HFFc6 (cell line): Measurements from ENCODE around the gene CERS3. TPM values are rescaled to one million over a fixed set of nuclear protein-coding genes. Genes with fewer than 3 reads are reported as not detected.

ENCODE experiments used
- DNase-seq: peaks from one replicate; pipeline ENCODE4 v3.0.0-alpha.2; 2018
- H3K27ac Mint-ChIP-seq: 2 replicates; pipeline ENCODE4 v1.8.0; 2020; ENCODE audit warnings: mild to moderate bottlenecking, mixed read lengths
- H3K27me3 Mint-ChIP-seq: 2 replicates; pipeline ENCODE4 v1.8.0; 2021; ENCODE audit warnings: mild to moderate bottlenecking, moderate library complexity, mixed read lengths; ENCODE audit not compliant: insufficient read depth
- H3K36me3 Mint-ChIP-seq: 2 replicates; pipeline ENCODE4 v1.8.0; 2021; ENCODE audit warnings: low read depth, mixed read lengths
- H3K4me1 Mint-ChIP-seq: 2 replicates; pipeline ENCODE4 v1.8.0; 2020; ENCODE audit warnings: low read depth, mixed read lengths
- H3K4me3 Mint-ChIP-seq: 2 replicates; pipeline ENCODE4 v1.8.0; 2020; ENCODE audit warnings: mild to moderate bottlenecking, moderate library complexity, mixed read lengths
- H3K9me3 Mint-ChIP-seq: 2 replicates; pipeline ENCODE4 v1.8.0; 2020; ENCODE audit warnings: mild to moderate bottlenecking, mixed read lengths
- total RNA-seq, 6 experiments: library from RNA; stranded (reverse); fragmentation: NEBNext Ultra II Directional; extraction: Animal tissue kit (Norgen Biotek cat#: 25700); gene quantifications; 2 replicates in 1 of 6; 3 replicates in 5 of 6; pipeline ENCODE4 v1.2.3, GENCODE V29; 2021
- TF ChIP-seq, protein P1 (sequence below): fragments of 200-600 bp; sonication (generic); IDR thresholded peaks from 2 replicates; pipeline ENCODE4 v1.5.0; 2021; ENCODE audit warnings: antibody characterized with exemption, mild to moderate bottlenecking

The CERS3 gene
- total RNA-seq, 6 experiments from 2014 or later, result not detected

DNA sequence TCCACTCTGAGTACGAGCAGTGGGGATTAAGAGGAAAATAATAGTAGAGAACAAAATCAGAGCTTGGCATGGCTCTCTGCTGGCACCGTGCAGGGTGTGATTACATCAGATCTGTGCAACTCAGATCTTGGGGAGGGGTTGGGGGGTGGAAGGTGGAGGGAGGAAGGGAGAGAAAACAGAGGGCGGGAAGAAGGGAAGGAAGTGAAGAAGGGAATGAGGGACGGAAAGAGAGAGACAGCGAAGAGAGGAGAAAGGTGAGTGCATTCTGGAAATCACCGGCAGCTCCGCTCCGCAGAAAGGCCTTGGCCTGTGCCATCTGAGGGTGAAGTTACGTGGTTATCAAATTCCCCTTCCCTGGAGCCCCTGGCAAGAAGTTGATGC lies 156.0 kb downstream of the CERS3 start:
- Mint-ChIP-seq H3K4me1 (no peaks in the 10 kb centered on the region), H3K9me3 (peaks cover 29% of the 10 kb centered on the region), H3K36me3 (no peaks in the 10 kb centered on the region), H3K4me3 (no peak overlapping the region), H3K27ac (no peak overlapping the region), H3K27me3 (no peaks in the 10 kb centered on the region)
- no peak for DNase-seq
- TF ChIP-seq, protein P1, sequence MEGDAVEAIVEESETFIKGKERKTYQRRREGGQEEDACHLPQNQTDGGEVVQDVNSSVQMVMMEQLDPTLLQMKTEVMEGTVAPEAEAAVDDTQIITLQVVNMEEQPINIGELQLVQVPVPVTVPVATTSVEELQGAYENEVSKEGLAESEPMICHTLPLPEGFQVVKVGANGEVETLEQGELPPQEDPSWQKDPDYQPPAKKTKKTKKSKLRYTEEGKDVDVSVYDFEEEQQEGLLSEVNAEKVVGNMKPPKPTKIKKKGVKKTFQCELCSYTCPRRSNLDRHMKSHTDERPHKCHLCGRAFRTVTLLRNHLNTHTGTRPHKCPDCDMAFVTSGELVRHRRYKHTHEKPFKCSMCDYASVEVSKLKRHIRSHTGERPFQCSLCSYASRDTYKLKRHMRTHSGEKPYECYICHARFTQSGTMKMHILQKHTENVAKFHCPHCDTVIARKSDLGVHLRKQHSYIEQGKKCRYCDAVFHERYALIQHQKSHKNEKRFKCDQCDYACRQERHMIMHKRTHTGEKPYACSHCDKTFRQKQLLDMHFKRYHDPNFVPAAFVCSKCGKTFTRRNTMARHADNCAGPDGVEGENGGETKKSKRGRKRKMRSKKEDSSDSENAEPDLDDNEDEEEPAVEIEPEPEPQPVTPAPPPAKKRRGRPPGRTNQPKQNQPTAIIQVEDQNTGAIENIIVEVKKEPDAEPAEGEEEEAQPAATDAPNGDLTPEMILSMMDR, result no peak

DNA sequence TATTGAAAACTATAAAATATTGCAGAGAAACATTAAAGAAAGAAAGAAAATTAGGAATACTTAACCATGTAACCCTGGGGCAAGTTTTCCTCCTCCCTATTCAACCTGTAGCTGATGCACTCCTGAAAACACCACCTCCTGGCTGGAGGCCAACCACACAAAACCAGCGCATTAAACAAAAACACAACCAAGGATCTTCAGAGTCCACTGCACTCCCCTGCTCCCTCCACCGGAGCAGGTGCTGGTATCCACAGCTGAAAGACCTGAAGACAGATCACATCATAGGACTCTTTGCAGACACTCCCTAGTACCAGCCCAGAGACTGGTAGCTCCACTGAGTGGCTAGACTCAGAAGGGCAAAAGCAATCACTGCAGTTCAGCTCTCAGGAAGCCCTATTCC lies 173.4 kb downstream of the CERS3 start:
- Mint-ChIP-seq H3K27ac (no peak overlapping the region), H3K36me3 (no peaks in the 10 kb centered on the region), H3K27me3 (peaks cover 2% of the 10 kb centered on the region; the same call in 1 of the 2 replicates), H3K4me3 (no peak overlapping the region), H3K9me3 (peaks cover 40% of the 10 kb centered on the region), H3K4me1 (peaks cover 4% of the 10 kb centered on the region; the same call in 1 of the 2 replicates)
- TF ChIP-seq, protein P1, result no peak
- no peak for DNase-seq

DNA sequence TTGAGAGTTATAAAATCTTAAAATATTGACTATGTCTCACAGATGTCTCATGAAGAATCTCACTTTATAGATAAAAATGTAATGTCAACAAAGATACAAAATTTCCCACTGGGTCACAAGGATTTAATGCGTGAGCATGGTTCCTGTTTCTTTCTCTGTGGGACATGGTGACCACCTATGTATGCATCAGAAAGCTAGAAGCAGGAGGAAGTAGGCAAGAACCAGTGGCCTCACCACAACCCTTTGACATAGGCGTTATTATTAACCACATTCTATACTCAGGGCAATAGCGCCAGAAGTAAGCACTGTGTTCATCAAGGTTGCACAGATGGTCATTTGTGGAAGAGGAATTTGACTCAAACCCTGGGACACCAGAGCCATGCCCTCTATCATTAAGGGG lies 175.3 kb downstream of the CERS3 start:
- Mint-ChIP-seq H3K9me3 (peaks cover 34% of the 10 kb centered on the region), H3K27me3 (no peaks in the 10 kb centered on the region), H3K36me3 (no peaks in the 10 kb centered on the region), H3K4me3 (no peak overlapping the region), H3K27ac (no peak overlapping the region), H3K4me1 (peaks cover 7% of the 10 kb centered on the region; the same call in 1 of the 2 replicates)
- TF ChIP-seq, protein P1, result no peak
- no peak for DNase-seq

DNA sequence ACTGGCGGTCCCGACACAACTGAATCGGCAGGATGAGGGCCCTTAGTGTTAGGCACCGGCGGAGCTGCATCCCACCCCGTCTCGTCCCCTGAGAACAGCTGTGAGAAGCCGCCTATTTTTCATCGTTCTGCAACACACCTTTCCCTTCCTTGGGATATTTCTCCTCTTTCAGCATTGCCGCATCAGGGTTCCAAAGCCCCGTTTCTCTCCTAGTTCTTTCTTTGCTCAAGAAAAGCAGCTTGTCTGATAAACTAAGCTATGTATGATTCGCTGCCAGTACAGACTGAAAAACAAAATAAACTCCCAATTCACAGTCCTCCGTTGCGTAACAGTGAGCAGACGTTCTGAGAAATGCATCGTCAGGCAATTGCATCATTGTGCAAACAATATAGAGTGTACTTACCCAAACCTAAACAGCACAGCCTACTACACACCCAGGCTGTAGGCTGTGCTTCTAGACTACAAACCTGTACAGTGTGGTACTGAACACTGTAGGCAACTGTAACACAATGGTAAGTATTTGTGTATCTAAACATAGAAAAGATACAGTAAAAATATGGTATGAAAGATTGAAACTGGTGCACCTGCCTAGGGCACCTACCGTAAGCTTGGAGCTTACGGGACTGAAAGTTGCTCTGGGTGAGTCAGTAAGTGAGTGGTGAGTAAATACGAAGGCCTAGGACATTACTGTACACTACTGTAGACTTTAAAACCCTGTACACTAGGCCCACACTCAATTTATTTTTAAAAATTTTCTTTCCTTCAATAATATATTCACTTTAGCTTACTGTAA lies 178.1 kb downstream of the CERS3 start:
- H3K9me3 Mint-ChIP-seq, result peaks cover 21% of the 10 kb centered on the region; the same call in 1 of the 2 replicates
- H3K4me3 Mint-ChIP-seq, result peak overlapping the region; percentile 84; the same call in 1 of the 2 replicates
- peak overlapping the region; percentile 16; the same call in 1 of the 2 replicates for H3K27ac Mint-ChIP-seq
- no peak for DNase-seq
- H3K36me3 Mint-ChIP-seq, result no peaks in the 10 kb centered on the region
- TF ChIP-seq, protein P1, result no peak
- peaks cover 2% of the 10 kb centered on the region for H3K27me3 Mint-ChIP-seq
- H3K4me1 Mint-ChIP-seq, result peaks cover 7% of the 10 kb centered on the region; the same call in 1 of the 2 replicates

Other genes with a start within 250 kb of the CERS3 start
- gene ADAMTS17, start 187.0 kb downstream of the CERS3 start, total RNA-seq, result not detected
- gene LINS1, start 73.2 kb upstream of the CERS3 start, total RNA-seq, result 10 to 100 TPM in 1 of 6 experiments, 1 to 10 TPM in 5; 7.2 to 11.9 (median 7.4) TPM
- gene ASB7, start 73.6 kb upstream of the CERS3 start, total RNA-seq, result 10 to 100 TPM; 10.2 to 12.5 (median 11.5) TPM